Prostate gland (tissue), 2 donors: ENCODE data around the gene AIMP1. TPM values are rescaled to one million over a fixed set of nuclear protein-coding genes. Genes with fewer than 3 reads are reported as not detected.
A peak's percentile ranks its signal among the peaks of the same experiment; 100 is the strongest.

Source experiments
- DNase-seq: peaks from one replicate; pipeline ENCODE4 v3.0.0-alpha.2; 2019; ENCODE audit warnings: low spot score
- H3K27ac ChIP-seq, 2 donors: fragments of 200-600 bp; sonication (generic); 2 replicates each; pipeline ENCODE4 v1.5.1; 2017 to 2019
- H3K27me3 ChIP-seq: fragments of 200-600 bp; sonication (generic); replicated peaks from 2 replicates; pipeline ENCODE4 v1.5.1; 2019; ENCODE audit not compliant: insufficient read depth
- H3K36me3 ChIP-seq, 2 donors: fragments of 200-600 bp; sonication (generic); 1 replicate in 1 of 2; 2 replicates in 1 of 2; pipeline versions ENCODE4 v1.5.1 to v1.8.1; 2017 to 2019
- H3K4me1 ChIP-seq: fragments of 200-600 bp; sonication (generic); replicated peaks from 2 replicates; pipeline ENCODE4 v1.5.1; 2019
- H3K4me3 ChIP-seq, 2 donors: fragments of 200-600 bp; sonication (generic); 2 replicates each; pipeline ENCODE4 v1.5.1; 2017 to 2019
- H3K9me3 ChIP-seq: fragments of 200-600 bp; sonication (generic); 2 replicates; pipeline ENCODE4 v1.5.1; 2017
- CTCF ChIP-seq, 4 experiments: fragments of 200-600 bp in 2 of 4; fragments of 450-650 bp in 2 of 4; sonication (generic) in 2 of 4; IDR thresholded peaks; 1 replicate in 3 of 4; 2 replicates in 1 of 4; pipeline ENCODE4 v1.5.1; 2016 to 2019; ENCODE audit warnings: antibody characterized with exemption in 4 of 4, mild to moderate bottlenecking in 2 of 4, moderate library complexity in 2 of 4
- POLR2A ChIP-seq: fragments of 450-650 bp; IDR thresholded peaks from one replicate; pipeline ENCODE4 v1.6.1; 2016; ENCODE audit warnings: antibody characterized with exemption, mild to moderate bottlenecking
- POLR2AphosphoS5 ChIP-seq: sonication (generic); formaldehyde crosslinking; IDR thresholded peaks from one replicate; pipeline ENCODE4 v1.6.1; 2017; ENCODE audit warnings: antibody characterized with exemption
- WGBS: methylation state at CpG from one replicate; pipeline ENCODE4 v1.1.5; 2018; 5-methylcytosine and 5-hydroxymethylcytosine counted together
- intact Hi-C: fragments of 100-400 bp; cut with DNase I; formaldehyde crosslinking; loops from one replicate; pipeline ENCODE4 v1.14.2; 2022
- total RNA-seq, 2 donors: library from RNA; depleted of rRNA; stranded (reverse); fragments of >200 nt; gene quantifications; one replicate each; pipeline ENCODE4 v1.1.0, GENCODE V29; 2016

The AIMP1 gene
- total RNA-seq, 2 donors from 2014 or later, result 20.5 to 32.4 TPM

GRCh38 chr4:106366026-106366425 lies 49.7 kb downstream of the AIMP1 start:
- intact Hi-C loops, result loop anchor here (5.0 kb wide), 1 partner anchor 441 kb away; no protein-coding TSS in a partner anchor
- no peak overlapping the region for H3K4me3 ChIP-seq
- TF ChIP-seq CTCF (IDR thresholded peaks at IDR 0.05), result no peak
- TF ChIP-seq POLR2AphosphoS5, result no peak
- no peak for TF ChIP-seq POLR2A

GRCh38 chr4:106367072-106367471 lies 50.7 kb downstream of the AIMP1 start:
- no peaks in the 10 kb centered on the region for H3K36me3 ChIP-seq
- H3K4me3 ChIP-seq, result no peak overlapping the region
- intact Hi-C loops, result loop anchor here (5.0 kb wide), 1 partner anchor 440 kb away; no protein-coding TSS in a partner anchor
- H3K4me1 ChIP-seq, result no peaks in the 10 kb centered on the region
- WGBS, result 85% methylated on average over 5 of the region's 5 CpGs
- DNase-seq, result no peak
- no peak overlapping the region for H3K27ac ChIP-seq
- no peaks in the 10 kb centered on the region for H3K27me3 ChIP-seq
- TF ChIP-seq POLR2AphosphoS5 (no peak), CTCF (IDR thresholded peaks at IDR 0.05) (no peak), POLR2A (no peak)
- no peaks in the 10 kb centered on the region for H3K9me3 ChIP-seq

More at GRCh38 chr4:106366026-106366425, 49.7 kb downstream of the AIMP1 start:
- Histone ChIP-seq H3K27me3 (no peaks in the 10 kb centered on the region), H3K9me3 (no peaks in the 10 kb centered on the region), H3K36me3 (no peaks in the 10 kb centered on the region), H3K27ac (no peak overlapping the region), H3K4me1 (no peaks in the 10 kb centered on the region)
- DNase-seq, result no peak

- no peak for DNase-seq
- Histone ChIP-seq H3K4me1 (no peaks in the 10 kb centered on the region), H3K27ac (no peak within 1 kb of the TSS), H3K27me3 (no peaks in the 10 kb centered on the region), H3K9me3 (no peaks in the 10 kb centered on the region), H3K36me3 (no peaks in the 10 kb centered on the region), H3K4me3 (no peak within 1 kb of the TSS)
- 81% methylated on average over 5 of the region's 5 CpGs for WGBS
- intact Hi-C loops, result loop anchor here (5.0 kb wide), 1 partner anchor 439 kb away; no protein-coding TSS in a partner anchor
- TF ChIP-seq POLR2A (no peak), POLR2AphosphoS5 (no peak), CTCF (IDR thresholded peaks at IDR 0.05) (no peak)
These were observed 52.3 kb downstream of the AIMP1 start, which contains the start of gene GIMD1 for GRCh38 chr4:106368678-106369077. TSS of gene GIMD1 (minus strand) at chr4:106368778. CDS start at chr4:106367435, 1,343 bp downstream.

- TF ChIP-seq POLR2A (no peak), CTCF (IDR thresholded peaks at IDR 0.05) (peak in 3 of 4 experiments; percentile 20 to 46 (median 32))
- Histone ChIP-seq H3K36me3 (no peaks in the 10 kb centered on the region), H3K27me3 (no peaks in the 10 kb centered on the region), H3K27ac (no peak overlapping the region), H3K4me3 (no peak overlapping the region), H3K9me3 (no peaks in the 10 kb centered on the region), H3K4me1 (no peaks in the 10 kb centered on the region)
- no peak for DNase-seq
- 18% methylated on average over 6 of the region's 6 CpGs for WGBS
- intact Hi-C loops, result loop anchor here (5.0 kb wide), 1 partner anchor 438 kb away; no protein-coding TSS in a partner anchor
These were observed 53.2 kb downstream of the AIMP1 start for GRCh38 chr4:106369456-106370060.

GRCh38 chr4:106370214-106370613 lies 53.9 kb downstream of the AIMP1 start:
- intact Hi-C loops, result no loop called here
- H3K4me3 ChIP-seq, result no peak overlapping the region
- no peaks in the 10 kb centered on the region for H3K27me3 ChIP-seq
- TF ChIP-seq POLR2A (no peak), CTCF (IDR thresholded peaks at IDR 0.05) (no peak), POLR2AphosphoS5 (no peak)
- WGBS, result 68% methylated on average over 2 of the region's 2 CpGs
- H3K4me1 ChIP-seq, result no peaks in the 10 kb centered on the region
- no peak for DNase-seq
- no peaks in the 10 kb centered on the region for H3K36me3 ChIP-seq
- no peak overlapping the region for H3K27ac ChIP-seq
- H3K9me3 ChIP-seq, result no peaks in the 10 kb centered on the region
